GM21576 (cell line): ENCODE data around the gene ALG1L2.
"Not testable (repeated sequence)": the region's sequence is repeated elsewhere in the genome, so short reads cannot be mapped to it uniquely, and the experiment has no call there.

ENCODE experiments used
- ATAC-seq: cut with Tn5 transposase; IDR thresholded peaks from one replicate; pipeline ENCODE4 v1.9.1; 2021; ENCODE audit warnings: mild to moderate bottlenecking, moderate library complexity; ENCODE audit not compliant: unreplicated experiment

ALG1L2 gene

DNA sequence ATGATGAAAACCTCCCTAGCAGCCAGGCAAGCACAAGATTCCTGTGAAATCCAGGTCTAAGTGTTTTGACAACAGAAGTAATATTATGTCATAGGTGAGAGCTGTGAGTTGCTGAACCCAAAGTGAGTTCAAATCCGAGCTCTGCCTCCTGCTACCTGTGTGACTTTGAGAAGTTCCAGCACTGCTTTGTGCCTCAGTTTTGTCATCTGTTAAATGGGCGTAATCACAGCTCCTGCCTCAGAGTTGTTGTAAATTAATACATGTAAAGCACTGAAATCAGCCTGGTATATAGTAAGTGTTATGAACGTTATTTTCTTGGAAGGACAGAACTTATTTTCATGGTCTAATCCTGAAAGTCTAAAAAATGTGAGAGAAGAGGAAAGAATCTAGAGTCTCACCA, 38.7 kb downstream of the ALG1L2 start:
- not testable (repeated sequence) for ATAC-seq

DNA sequence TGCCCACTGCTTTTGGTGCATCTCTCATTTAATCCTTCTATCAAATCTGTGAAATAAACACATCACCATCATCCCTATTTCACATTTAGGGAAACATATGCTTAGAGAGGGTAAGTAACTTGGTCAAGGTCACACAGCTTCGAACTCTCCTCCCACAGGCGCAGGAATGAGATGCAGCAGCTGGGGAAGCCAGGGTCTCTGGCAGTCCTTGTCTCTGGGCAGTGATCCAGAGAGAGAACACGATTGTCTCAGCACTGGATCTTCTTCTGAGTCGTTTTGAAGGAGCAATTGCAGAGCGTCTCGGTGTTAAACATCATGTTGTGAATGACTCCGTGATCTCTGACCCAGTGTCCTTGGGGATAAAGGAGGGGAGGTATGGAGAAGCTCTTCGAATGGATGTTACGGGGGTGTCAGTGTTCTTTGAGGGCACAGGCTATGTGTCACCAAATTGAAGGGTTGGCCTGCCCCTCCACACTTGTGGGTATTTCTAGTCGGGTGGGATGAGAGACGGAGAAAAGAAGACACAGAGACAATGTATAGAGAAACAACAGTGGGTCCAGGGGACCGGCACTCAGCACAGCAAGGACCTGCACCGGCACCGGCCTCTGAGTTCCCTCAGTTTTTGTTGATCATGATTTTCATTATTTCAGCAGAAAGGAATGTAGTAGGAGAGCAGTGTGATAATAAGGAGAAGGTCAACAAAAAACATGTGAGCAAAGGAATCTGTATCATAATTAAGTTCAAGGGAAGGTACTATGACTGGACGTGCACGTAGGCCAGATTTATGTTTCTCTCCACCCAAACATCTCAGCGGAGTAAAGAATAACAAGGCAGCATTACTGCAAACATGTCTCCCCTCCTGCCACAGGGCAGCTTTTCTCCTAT, 41.5 kb downstream of the ALG1L2 start:
- not testable (repeated sequence) for ATAC-seq

DNA sequence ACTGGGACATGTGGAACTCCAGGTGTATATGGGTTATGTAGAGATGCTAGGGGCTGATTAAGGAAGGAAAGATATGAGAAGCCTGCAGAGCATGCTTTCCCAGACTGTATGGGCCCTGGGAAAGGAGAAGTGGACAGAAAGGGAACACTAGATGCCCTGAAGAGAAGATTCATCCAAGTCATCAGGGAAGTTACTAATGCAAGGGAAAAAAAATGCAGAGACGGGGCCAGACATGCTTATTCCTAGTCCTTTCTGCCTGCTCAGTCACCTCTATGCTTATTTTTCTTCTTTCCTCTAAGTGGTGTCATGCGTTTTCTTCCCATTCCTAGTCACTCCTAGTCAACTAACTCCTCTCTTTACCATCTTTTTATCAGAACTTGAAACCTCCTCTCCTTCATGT, 43.8 kb downstream of the ALG1L2 start:
- ATAC-seq: not testable (repeated sequence)

DNA sequence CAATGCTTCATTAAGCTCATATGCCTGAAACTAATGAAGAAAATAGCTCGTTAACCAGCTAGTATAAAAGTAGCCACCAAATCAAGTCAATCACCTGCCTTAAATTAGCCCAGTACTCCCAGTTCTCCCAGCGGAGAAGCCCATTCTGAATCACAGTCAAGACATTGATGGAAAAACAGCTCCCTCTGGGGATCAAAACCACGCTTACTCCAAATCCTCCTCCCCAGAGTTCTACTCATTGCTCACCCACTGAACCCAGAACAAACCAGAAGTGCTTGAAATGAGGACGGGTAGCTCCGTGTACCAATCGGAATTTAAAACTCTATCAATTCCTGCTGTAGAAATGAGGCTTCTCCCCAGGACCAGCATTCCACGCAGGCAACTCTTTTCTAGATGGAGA, 54.7 kb downstream of the ALG1L2 start:
- not testable (repeated sequence) for ATAC-seq

DNA sequence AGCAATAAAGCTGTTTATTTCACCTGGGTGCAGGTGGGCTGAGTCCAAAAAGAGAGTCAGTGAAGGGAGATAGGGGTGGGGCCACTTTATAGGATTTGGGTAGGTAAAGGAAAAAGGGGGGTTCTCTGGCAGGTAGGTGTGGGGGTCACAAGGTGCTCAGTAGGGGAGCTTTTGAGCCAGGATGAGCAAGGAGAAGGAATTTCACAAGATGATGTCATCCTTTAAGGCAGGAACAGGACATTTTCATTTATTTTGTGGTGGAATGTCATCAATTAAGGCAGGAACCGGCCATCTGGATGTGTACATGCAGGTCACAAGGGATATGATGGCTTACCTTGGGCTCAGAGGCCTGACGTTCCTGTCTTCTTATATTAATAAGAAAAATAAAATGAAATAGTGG, 56.1 kb downstream of the ALG1L2 start:
- ATAC-seq: not testable (repeated sequence)

DNA sequence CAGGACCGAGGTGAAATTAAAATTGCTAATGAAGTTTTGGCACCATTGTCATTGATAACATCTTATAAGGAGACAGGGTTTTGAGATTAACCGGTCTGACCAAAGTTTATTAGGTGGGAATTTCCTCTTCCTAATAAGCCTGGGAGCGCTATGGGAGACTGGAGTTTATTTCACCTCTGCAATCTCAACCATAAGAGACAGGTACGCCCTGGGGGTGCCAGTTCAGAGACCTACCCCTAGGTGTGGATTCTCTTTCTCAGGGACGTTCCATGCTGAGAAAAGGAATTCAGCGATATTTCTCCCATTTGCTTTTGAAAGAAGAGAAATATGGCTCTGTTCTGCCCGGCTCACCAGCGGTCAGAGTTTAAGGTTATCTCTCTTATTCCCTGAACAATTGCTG, 57.4 kb downstream of the ALG1L2 start:
- ATAC-seq: not testable (repeated sequence)

DNA sequence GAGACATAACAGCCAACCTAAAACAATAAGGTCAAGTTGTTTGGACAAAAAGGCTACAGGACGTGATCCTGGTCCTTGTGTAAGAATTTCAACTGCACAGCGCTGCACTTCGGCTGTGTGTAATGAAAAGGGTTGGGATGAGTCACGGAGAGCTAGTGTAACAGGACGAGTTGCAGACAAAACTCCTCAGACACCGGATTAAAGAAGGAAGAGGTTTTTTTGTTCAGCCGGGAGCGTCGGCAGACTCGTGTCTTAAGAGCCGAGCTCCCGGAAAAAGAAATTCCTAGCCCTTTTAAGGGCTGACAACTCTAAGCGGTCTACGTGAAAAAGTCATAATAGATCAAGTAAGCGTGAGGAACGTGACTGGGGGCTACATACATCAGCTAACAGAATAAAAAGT, 59.1 kb downstream of the ALG1L2 start:
- ATAC-seq: not testable (repeated sequence)

DNA sequence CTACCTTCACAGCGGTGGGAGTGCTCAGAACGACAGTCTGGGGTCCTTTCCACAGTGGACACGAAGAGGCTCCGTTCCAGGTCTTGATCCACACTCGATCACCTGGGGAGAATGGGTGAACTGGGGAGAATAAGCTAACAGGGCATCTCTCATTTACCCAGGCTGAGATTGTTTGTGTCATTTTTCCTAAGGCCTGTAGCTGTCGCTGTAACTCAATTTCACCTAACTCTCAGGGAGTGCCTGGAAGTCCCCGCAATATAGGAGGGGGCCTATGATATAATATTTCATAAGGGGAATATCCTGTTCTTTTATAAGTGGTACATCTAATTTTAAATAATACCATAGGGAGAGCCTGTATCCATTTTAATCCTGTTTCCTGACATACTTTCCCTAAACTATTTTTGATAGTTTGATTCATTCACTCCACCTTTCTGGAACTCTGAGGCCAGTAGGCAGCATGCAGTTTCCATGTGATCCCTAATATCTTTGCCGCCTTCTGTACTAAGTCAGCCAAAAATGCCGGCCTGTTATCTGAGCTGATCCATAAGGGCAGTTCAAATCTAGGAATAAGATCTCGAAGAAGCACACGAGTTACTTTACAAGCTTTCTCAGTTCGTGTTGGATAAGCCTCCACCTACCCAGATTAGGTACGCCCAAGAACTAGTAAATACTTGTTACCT, 62.2 kb downstream of the ALG1L2 start:
- not testable (repeated sequence) for ATAC-seq

DNA sequence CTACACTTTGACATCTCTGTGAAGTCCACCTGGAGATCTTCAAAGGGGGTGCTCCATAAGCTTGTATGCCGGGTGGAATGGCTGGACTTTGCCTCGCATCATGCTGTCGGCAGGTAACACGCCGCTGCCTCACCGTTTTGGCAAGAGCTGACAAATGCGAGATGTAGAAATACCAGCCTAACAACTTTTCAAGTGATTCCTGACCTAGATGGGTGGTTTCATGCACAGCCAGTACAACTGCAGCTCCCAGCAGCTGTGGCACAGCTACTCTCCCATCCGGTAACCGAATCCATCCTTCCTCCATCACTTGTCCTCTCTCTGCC, 62.7 kb downstream of the ALG1L2 start:
- ATAC-seq: not testable (repeated sequence)

DNA sequence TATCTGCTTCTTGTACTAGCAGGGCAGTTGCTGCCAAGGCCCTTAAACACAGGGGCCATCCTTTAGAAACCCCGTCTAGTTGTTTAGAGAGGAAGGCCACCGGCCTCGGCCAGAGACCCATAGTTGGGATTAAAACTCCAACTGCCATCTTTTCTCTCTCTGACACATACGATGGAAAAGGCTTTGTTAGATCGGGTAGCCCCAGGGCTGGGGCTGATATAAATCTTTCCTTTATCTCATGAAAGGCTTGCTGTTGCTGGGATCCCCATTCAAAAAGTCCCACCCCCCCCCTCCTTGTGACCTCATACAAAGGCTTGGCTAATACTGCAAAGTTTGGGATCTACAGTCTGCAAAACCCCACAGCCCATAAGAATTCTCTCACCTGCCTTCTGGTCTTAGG, 63.8 kb downstream of the ALG1L2 start:
- ATAC-seq: not testable (repeated sequence)

DNA sequence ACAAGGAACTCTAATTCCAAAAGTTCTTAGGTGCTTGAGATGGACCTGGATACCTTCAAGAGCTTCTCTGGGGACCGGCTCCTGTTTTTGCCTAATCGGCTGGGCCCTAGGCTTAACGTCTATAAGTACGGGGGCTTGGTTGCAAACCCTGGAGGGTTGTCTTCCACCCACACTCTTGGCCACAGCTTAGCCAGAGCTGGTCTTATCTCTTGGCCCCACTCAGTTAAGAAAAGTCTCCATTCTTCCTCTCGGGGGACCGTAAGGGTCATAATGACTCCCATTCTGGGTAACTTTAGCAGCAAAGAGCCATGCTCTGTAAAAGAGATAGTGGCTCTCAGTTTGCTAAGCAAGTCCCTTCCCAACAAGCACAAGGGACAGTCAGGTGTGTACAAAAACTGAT, 64.8 kb downstream of the ALG1L2 start:
- ATAC-seq: not testable (repeated sequence)
